SK-N-SH treated with all-trans-retinoic acid at 6 μM for 48 hours (cell line): ENCODE results near the gene CTNND2.
"Not testable (repeated sequence)": the region's sequence is repeated elsewhere in the genome, so short reads cannot be mapped to it uniquely, and the experiment has no call there.

Experiments
- ATAC-seq: fragments of 200-7000 bp; cut with Tn5 transposase; 3 replicates; pipeline ENCODE4 v1.9.1; 2020; ENCODE audit warnings: mild to moderate bottlenecking, moderate library complexity
- CREB5 ChIP-seq: fragments of 250-450 bp; sonication (Bioruptor Pico); IDR thresholded peaks from 2 replicates; pipeline ENCODE4 v1.5.1; 2020; ENCODE audit warnings: low read depth, mild to moderate bottlenecking, moderate library complexity
- CSDC2 ChIP-seq: fragments of 250-450 bp; sonication (Bioruptor Pico); IDR thresholded peaks from 2 replicates; pipeline ENCODE4 v1.5.0; 2020; ENCODE audit warnings: mild to moderate bottlenecking, moderate library complexity
- CSRNP3 ChIP-seq: fragments of 250-450 bp; sonication (Bioruptor Pico); IDR thresholded peaks from 2 replicates; pipeline ENCODE4 v1.5.1; 2021; ENCODE audit warnings: mild to moderate bottlenecking, moderate library complexity
- GLIS3 ChIP-seq: fragments of 250-450 bp; sonication (Bioruptor Pico); IDR thresholded peaks from 2 replicates; pipeline ENCODE4 v1.5.0; 2020; ENCODE audit warnings: mild to moderate bottlenecking, moderate library complexity
- OSR1 ChIP-seq: fragments of 250-450 bp; sonication (Bioruptor Pico); IDR thresholded peaks from 2 replicates; pipeline ENCODE4 v1.8.0; 2022; ENCODE audit warnings: moderate library complexity, mild to moderate bottlenecking, inconsistent platforms
- PATZ1 ChIP-seq: fragments of 250-450 bp; sonication (Bioruptor Pico); IDR thresholded peaks from 2 replicates; pipeline ENCODE4 v1.8.0; 2020; ENCODE audit warnings: mild to moderate bottlenecking, moderate library complexity, borderline replicate concordance
- POU6F1 ChIP-seq: fragments of 250-450 bp; sonication (Bioruptor Pico); IDR thresholded peaks from 2 replicates; pipeline ENCODE4 v1.8.0; 2021; ENCODE audit warnings: low read depth, mild to moderate bottlenecking, moderate library complexity, borderline replicate concordance
- PPARA ChIP-seq: fragments of 250-450 bp; sonication (Bioruptor Pico); IDR thresholded peaks from 2 replicates; pipeline ENCODE4 v1.5.0; 2020; ENCODE audit warnings: mild to moderate bottlenecking, borderline replicate concordance
- RARB ChIP-seq: fragments of 250-450 bp; sonication (Bioruptor Pico); IDR thresholded peaks from 2 replicates; pipeline ENCODE4 v1.8.0; 2021; ENCODE audit warnings: mild to moderate bottlenecking, moderate library complexity
- SNAI2 ChIP-seq: fragments of 250-450 bp; sonication (Bioruptor Pico); IDR thresholded peaks from 2 replicates; pipeline ENCODE4 v1.5.0; 2020; ENCODE audit warnings: mild to moderate bottlenecking, moderate library complexity
- TOX ChIP-seq: fragments of 250-450 bp; sonication (Bioruptor Pico); IDR thresholded peaks from 2 replicates; pipeline ENCODE4 v1.8.0; 2021; ENCODE audit warnings: mild to moderate bottlenecking, moderate library complexity, borderline replicate concordance
- TSHZ2 ChIP-seq: fragments of 250-450 bp; sonication (Bioruptor Pico); IDR thresholded peaks from 2 replicates; pipeline ENCODE4 v1.5.0; 2020; ENCODE audit warnings: mild to moderate bottlenecking, moderate library complexity
- ZC3H10 ChIP-seq: fragments of 250-450 bp; sonication (Bioruptor Pico); IDR thresholded peaks from 2 replicates; pipeline ENCODE4 v1.5.1; 2021; ENCODE audit warnings: mild to moderate bottlenecking, moderate library complexity
- ZFP3 ChIP-seq: fragments of 250-450 bp; sonication (Bioruptor Pico); IDR thresholded peaks from 2 replicates; pipeline ENCODE4 v1.5.0; 2020; ENCODE audit warnings: mild to moderate bottlenecking, moderate library complexity
- ZFP30 ChIP-seq: fragments of 450-650 bp; formaldehyde crosslinking; IDR thresholded peaks from 2 replicates; pipeline ENCODE4 v1.5.0; 2022; ENCODE audit warnings: mild to moderate bottlenecking, moderate library complexity
- ZNF565 ChIP-seq: fragments of 450-650 bp; formaldehyde crosslinking; conservative IDR thresholded peaks from 2 replicates; pipeline ENCODE4 v1.5.0; 2020; ENCODE audit warnings: low read depth, mild to moderate bottlenecking, moderate library complexity
- ZNF70 ChIP-seq: fragments of 450-650 bp; formaldehyde crosslinking; IDR thresholded peaks from 2 replicates; pipeline ENCODE4 v1.5.0; 2020; ENCODE audit warnings: mild to moderate bottlenecking, moderate library complexity
- ZNF8 ChIP-seq: fragments of 450-650 bp; formaldehyde crosslinking; IDR thresholded peaks from 2 replicates; pipeline ENCODE4 v1.5.0; 2020; ENCODE audit warnings: mild to moderate bottlenecking, moderate library complexity

Gene CTNND2

GRCh38 chr5:11319836-11320580 lies 584.2 kb downstream of the CTNND2 start:
- no peak for ATAC-seq
- TF ChIP-seq PPARA (CRISPR knock-in tag) (no peak), SNAI2 (CRISPR knock-in tag) (no peak), ZNF8 (CRISPR knock-in tag) (no peak), CSRNP3 (CRISPR knock-in tag) (no peak), ZNF565 (CRISPR knock-in tag) (no peak), PATZ1 (CRISPR knock-in tag) (no peak), RARB (CRISPR knock-in tag) (no peak)
- TF ChIP-seq, all 23 proteins: peak for 0

GRCh38 chr5:11313694-11314093 lies 590.6 kb downstream of the CTNND2 start:
- not testable (repeated sequence) for ATAC-seq

GRCh38 chr5:11311731-11312130 lies 592.5 kb downstream of the CTNND2 start:
- no peak for TF ChIP-seq GLIS3 (CRISPR knock-in tag)
- TF ChIP-seq ZFP30 (CRISPR knock-in tag): no peak
- TF ChIP-seq ZNF70 (CRISPR knock-in tag): no peak
- no peak for TF ChIP-seq TSHZ2 (CRISPR knock-in tag)
- no peak for TF ChIP-seq OSR1 (CRISPR knock-in tag)
- TF ChIP-seq CSRNP3 (CRISPR knock-in tag): no peak
- no peak for TF ChIP-seq POU6F1 (CRISPR knock-in tag)
- TF ChIP-seq ZC3H10 (CRISPR knock-in tag): no peak
- TF ChIP-seq PPARA (CRISPR knock-in tag): no peak
- ATAC-seq: no peak

- ATAC-seq: no peak
- TF ChIP-seq OSR1 (CRISPR knock-in tag) (no peak), PATZ1 (CRISPR knock-in tag) (no peak), ZC3H10 (CRISPR knock-in tag) (no peak), SNAI2 (CRISPR knock-in tag) (no peak), CREB5 (CRISPR knock-in tag) (no peak), POU6F1 (CRISPR knock-in tag) (no peak), TOX (CRISPR knock-in tag) (no peak), ZFP3 (CRISPR knock-in tag) (no peak), CSDC2 (no peak), ZNF8 (CRISPR knock-in tag) (no peak), GLIS3 (CRISPR knock-in tag) (no peak)
These were observed 593.0 kb downstream of the CTNND2 start for GRCh38 chr5:11311272-11311671.
